NCI-H82 treated with DMSO at 0.1 percent for 48 hours (cell line): ENCODE data around the gene NEK2.
"Not testable (repeated sequence)": the region's sequence is repeated elsewhere in the genome, so short reads cannot be mapped to it uniquely, and the experiment has no call there.

ENCODE experiments used
- DNase-seq: peaks from one replicate; lab custom pipeline; 2025; ENCODE audit not compliant: unreplicated experiment; lab: John Stamatoyannopoulos, UW

NEK2 gene

GRCh38 chr1:211695135-211695816, 19.9 kb upstream of the NEK2 start:
- no peak for DNase-seq

DNA sequence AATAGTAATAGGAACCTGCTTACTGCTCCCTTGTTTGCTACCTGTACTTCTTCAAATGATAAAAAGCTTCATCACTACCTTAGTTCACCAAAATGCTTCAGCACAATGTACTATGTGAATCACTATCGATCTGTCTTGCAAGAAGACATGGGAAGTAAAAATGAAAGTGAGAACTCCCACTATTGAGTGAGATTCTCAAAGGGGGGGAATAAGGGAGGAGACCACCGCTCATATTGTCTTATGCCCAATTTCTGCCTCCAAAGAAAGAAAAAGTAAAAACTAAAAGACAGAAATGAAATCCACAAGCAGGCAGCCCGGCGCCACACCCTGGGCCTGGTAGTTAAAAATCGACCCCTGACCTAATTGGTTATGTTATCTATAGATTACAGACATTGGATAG, 18.5 kb upstream of the NEK2 start:
- not testable (repeated sequence) for DNase-seq

GRCh38 chr1:211688421-211688820, 13.0 kb upstream of the NEK2 start:
- DNase-seq: no peak

DNA sequence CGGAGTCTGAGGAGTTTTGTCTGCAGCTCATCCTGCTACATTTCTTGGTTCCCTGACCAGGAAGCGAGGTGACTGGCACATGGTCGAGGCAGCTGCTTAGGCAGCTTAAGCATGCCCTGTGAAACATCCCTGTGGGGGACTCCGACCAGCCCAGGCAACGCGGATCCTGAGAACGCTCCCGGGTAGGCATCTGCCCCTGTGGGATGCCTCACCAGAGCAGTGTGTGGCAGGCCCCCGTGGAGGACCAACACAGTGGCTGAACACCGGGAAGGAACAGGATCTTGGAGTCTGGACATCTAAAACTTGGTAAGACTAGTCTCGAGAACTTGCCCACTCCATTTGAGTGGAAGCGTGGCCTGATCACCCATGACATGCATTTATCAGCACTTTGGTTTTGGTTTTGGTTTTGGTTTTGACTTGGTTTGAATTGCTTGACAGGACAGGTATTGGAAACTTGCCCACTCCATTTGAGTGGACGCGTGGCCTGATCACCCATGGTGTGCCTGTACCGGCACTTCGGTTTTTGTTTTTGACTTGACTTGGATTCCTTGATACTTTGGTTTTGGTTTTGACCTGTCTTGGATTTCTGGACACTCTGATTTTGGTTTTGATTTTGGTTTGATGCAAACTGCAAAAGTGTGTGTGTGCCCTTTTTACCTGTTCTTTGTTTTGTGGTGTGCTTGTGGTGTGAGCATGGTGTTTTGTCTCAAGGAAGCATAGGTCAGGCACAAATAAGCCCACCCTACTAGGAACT, 12.2 kb upstream of the NEK2 start:
- no peak for DNase-seq

- no peak for DNase-seq
Observed at GRCh38 chr1:211685823-211686222, 10.4 kb upstream of the NEK2 start.

- DNase-seq: no peak
Observed at GRCh38 chr1:211684791-211685190, 9.4 kb upstream of the NEK2 start.

DNA sequence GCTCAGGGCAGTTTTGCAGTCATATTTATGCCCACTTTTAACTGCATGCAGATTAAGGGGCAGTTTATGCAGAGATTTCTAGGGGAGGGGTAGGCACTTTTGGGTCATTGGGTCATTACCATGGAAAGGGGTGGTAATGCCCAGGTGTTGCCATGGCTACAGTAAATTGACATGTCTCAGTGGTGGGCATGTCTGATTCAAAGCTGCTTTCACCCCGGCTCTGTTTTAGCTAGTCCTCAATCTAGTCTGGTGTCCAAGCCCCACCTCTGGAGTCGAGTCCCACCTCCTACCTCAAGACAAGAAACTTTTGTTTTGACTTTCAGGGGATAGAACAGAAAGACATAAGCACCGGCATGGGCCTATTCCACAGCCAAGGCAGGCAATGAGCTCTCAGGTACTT, 8.9 kb upstream of the NEK2 start:
- DNase-seq: no peak

GRCh38 chr1:211683396-211684297, 8.2 kb upstream of the NEK2 start:
- DNase-seq: peak; percentile 86

DNA sequence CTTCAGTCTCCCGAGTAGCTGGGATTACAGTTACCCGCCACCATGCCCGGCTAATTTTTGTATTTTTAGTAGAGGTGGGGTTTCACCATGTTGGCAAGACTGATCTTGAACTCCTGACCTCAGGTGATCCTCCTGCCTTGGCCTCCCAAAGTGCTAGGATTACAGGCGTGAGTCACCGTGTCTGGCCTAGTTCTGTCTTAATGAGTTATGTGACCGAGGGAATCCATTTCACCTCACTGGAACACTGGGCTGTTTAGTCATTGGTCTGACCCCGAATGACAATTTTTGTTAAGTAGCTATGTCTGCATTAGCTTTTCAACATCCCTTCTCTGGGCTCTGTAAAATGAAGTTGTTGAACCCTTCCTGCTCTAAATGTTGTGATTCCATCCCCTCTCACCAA, 6.8 kb upstream of the NEK2 start:
- DNase-seq: not testable (repeated sequence)

DNA sequence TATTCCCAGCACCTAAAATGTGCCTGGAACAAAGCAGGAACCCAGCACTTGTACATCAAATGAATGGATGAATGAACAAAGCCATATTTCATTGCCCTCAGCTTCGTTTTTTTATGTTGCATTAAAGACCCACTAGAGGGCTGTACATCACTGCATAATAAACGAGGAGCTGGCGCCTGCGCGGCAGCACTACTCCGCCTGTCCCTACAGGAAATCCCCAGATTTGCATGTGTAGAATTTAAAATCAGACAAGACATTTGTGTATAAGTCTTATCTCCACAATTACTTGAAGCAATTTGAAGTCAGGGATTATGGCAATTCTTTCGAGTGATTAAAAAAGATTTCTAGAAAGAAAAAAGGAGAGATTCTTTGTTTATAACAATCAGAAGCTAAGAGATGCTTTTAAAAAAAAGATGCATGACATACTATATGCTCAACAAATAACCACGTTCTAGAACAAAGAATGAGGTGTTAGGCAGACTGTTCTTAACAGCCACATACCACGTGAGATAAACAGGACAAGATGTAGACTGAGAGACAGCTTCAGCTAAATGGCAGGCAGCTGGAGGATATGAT, 5.4 kb upstream of the NEK2 start:
- DNase-seq: peak; percentile 87

- no peak for DNase-seq
Observed at GRCh38 chr1:211677659-211678058, 2.2 kb upstream of the NEK2 start.

DNA sequence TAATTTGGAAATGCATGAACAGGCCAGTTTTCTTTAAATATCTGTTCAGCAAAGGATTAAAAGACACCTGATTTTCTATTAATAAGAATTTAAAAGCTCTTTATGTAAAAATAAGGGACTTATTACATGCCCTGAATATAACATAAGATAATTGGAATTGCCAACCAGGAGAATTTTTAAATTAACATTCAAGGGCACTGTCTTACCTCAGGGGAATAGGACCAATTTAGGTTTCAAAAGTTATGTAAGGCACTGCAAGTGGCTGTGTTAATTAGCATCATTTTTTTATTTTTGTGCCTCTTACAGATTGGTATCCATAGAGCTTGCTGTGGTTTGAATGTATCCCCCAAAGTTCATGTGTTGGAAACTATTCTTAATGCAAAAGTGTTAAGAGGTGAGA, 1.3 kb upstream of the NEK2 start:
- no peak for DNase-seq

DNA sequence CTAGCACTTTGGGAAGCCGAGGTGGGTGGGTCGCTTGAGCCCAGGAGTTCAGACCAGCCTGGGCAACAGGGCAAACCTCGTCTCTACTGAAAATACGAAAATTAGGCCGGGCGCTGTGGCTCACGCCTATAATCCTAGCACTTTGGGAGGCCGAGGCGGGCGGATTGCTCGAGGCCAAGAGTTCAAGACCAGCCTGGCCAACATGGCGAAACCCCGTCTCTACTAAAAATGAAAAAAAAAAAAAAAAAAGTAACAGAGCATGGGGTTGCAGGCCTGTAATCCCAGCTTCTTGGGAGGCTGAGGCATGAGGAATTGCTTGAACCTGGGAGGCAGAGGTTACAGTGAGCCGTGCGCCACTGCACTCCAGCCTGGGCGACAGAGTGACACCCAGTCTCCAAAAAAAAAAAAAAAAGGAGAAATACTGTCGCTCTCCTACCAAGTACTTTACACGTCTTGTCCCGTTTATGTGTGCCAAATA, 724 bp upstream of the NEK2 start:
- DNase-seq: no peak

DNA sequence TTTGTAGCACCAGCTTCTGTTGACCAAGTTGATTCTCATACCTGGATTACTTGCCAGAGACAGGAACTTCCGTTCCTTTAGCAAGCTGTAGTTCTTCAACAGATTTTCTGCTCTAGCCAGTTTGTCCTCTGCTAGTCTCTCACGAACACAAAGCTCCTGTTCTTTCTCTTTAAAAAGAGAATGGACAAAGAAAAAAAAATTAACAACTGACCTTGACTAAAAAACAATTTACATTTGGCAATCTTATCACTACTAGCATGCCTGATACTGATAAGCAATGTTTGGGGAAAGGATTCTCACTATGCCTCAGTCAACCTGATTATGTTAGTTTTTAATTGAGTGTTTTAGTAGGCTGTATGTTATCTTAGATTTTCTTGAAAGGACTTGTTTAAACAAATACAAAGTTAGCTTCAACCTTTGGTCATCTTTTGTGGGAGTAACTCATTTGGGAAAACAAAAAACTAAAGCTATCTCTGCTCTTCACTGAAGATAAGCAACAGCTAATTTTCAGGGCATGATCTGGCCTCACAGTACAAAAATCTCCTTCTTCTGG, 8.3 kb downstream of the NEK2 start:
- DNase-seq: no peak

- no peak for DNase-seq
Observed at GRCh38 chr1:211660718-211661222, 14.7 kb downstream of the NEK2 start.

- DNase-seq: no peak
Observed at GRCh38 chr1:211656728-211657127, 18.7 kb downstream of the NEK2 start.

GRCh38 chr1:211654838-211655787, 20.3 kb downstream of the NEK2 start:
- DNase-seq: peak; percentile 79

GRCh38 chr1:211653959-211654496, 21.4 kb downstream of the NEK2 start:
- no peak for DNase-seq

DNA sequence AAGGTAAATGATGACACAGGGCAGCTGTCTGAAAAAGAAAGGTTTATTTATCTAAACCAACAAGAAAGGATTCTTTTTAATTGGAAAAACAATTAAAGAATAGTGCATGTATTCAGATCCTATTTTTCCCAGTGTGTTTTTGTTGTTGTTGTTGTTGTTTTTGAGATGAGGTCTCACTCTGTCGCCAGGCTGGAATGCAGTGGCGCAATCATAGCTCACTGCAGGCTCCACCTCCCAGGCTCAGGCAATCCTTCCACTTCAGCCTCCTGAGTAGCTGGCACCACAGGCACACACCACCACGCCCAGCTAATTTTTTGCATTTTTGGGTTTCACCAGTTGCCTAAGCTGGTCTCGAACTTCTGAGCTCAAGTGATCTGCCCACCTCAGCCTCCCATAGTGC, 22.1 kb downstream of the NEK2 start:
- DNase-seq: no peak
